OCI-LY7 (cell line): ENCODE results near the gene MILR1.

ENCODE experiments used
- CTCF ChIP-seq: fragments of 200-600 bp; sonication (generic); conservative IDR thresholded peaks from 2 replicates; pipeline ENCODE4 v1.5.1; 2014; ENCODE audit warnings: mild to moderate bottlenecking, antibody characterized with exemption, low read length, moderate library complexity, mixed read lengths
- EZH2phosphoT487 ChIP-seq: fragments of 200-600 bp; sonication (generic); IDR thresholded peaks from 2 replicates; pipeline ENCODE4 v1.6.1; 2018; ENCODE audit warnings: low read depth, borderline replicate concordance, mild to moderate bottlenecking, mixed run types, antibody characterized with exemption, low read length, moderate library complexity, mixed read lengths

DNA sequence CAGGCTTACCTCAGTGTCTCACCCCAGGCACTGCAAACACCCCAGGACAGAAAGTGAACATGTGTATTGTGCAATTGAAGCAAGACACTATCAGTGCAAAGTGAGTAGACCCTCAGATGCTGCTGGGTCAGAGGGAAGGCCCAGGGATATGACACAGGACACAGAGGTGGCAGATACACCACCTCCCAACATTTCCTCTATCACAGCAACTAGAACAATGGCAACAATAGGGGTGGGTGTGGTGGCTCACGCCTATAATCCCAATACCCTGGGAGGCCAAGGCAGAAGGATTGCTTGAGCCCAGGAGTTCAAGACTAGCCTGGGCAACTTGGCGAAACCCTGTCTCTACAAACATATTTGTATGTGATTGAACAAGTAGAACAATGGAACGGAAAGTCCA, 22.5 kb downstream of the MILR1 start:
- no peak for TF ChIP-seq CTCF
- TF ChIP-seq EZH2phosphoT487: no peak
